PC-9 (cell line): Measurements from ENCODE around the gene TAS2R4.
A peak's percentile ranks its signal among the peaks of the same experiment; 100 is the strongest.

ENCODE experiments used
- CTCF ChIP-seq: fragments of 200-600 bp; sonication (generic); conservative IDR thresholded peaks from 2 replicates; pipeline ENCODE4 v1.6.1; 2017; ENCODE audit warnings: mixed run types, antibody characterized with exemption, mild to moderate bottlenecking, moderate library complexity
- EZH2 ChIP-seq: fragments of 200-600 bp; sonication (generic); IDR thresholded peaks from 2 replicates; pipeline ENCODE4 v1.8.0; 2017; ENCODE audit warnings: antibody characterized with exemption, low read depth

DNA sequence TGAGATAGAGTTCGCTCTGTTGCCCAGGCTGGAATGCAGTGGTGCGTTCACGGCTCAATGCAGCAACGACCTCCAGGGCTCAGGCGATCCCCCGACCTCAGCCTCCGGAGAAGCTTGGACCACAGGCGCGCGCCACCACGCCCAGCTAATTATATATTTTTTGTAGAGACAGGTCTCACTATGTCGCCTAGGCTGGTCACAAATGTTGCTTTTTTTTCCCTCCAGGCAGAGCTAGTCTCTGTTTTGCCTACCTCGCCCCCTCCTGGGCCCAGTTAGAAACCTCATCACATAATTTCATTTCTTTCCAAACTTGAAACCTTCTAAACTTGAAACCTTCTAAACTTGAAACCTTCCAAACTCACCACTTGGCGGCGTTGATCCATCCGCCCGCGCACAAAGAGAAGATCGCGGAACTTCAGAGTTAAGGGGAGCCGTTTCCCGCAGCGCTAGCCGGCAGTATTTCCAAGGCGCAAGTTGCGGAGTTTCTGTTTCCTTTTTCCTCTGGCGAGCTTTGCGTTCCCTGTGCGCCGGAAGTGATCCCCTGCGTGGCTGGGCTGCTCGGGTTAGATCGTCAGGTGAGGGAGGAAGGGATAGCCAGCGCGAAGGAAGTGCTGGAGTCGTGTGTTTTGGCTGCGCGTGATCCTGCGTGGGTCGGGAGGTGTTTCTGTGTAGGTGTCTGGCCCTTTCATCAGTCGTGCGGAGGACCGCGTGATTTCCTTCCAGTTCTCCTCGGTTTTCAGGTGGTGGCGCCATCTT lies 38.5 kb upstream of the TAS2R4 start, which contains the start of gene SSBP1:
- TF ChIP-seq EZH2: no peak
- peak; percentile 83 for TF ChIP-seq CTCF
